GM12878 (cell line): ENCODE results near the gene SLC24A4. TPM values are rescaled to one million over a fixed set of nuclear protein-coding genes. Genes with fewer than 3 reads are reported as not detected.

Experiments used
- ATAC-seq: fragments of 200-7000 bp; cut with Tn5 transposase; 3 replicates; pipeline ENCODE4 v1.9.1; 2020; ENCODE audit warnings: mild to moderate bottlenecking, moderate library complexity
- BruUV-seq: library from RNA; stranded (reverse); fragments of 400-500 nt; replicated peaks from 2 replicates; lab custom pipeline; 2021; lab: Mats Ljungman, UMichigan
- CTCF ChIA-PET: fragments of 300-600 bp; sonication (Branson Sonifier 250); formaldehyde crosslinking; extraction: SDS; loops from one replicate; lab custom pipeline; 2021; ENCODE audit warnings: inconsistent platforms; lab: Yijun Ruan, JAX
- POLR2A ChIA-PET: fragments of 350-600 bp; formaldehyde crosslinking; extraction: SDS; loops from one replicate; lab custom pipeline; 2021; ENCODE audit warnings: inconsistent platforms; lab: Charles Lee
- RAD21 ChIA-PET: fragments of 300-600 bp; sonication (Branson Sonifier 250); formaldehyde crosslinking; loops from one replicate; lab custom pipeline; 2023; ENCODE audit warnings: antibody characterized with exemption; ENCODE audit not compliant: unreplicated experiment; lab: Charles Lee
- SMC1A ChIA-PET: fragments of 300-600 bp; sonication (Branson Sonifier 250); formaldehyde crosslinking; loops from one replicate; lab custom pipeline; 2023; ENCODE audit not compliant: unreplicated experiment, uncharacterized antibody; lab: Charles Lee
- DNase-seq: peaks from one replicate; pipeline ENCODE4 v3.0.0-alpha.2; 2011; ENCODE audit warnings: low read depth, low spot score
- FAIRE-seq: peaks from 3 replicates; lab custom pipeline; 2011; peaks lifted over from hg19 to GRCh38; lab: Jason Lieb, UNC
- H2AFZ ChIP-seq: 2 replicates; pipeline ENCODE4 v1.6.0; 2011; ENCODE audit warnings: low read depth, low read length, control low read depth; ENCODE audit not compliant: control insufficient read depth
- H3K27ac ChIP-seq: 2 replicates; pipeline ENCODE4 v1.5.1; 2011; ENCODE audit warnings: control low read depth; ENCODE audit not compliant: control insufficient read depth, insufficient read depth
- H3K27me3 ChIP-seq, 2 experiments: replicated peaks in 1 of 2; 2 replicates each; pipeline versions ENCODE4 v1.6.0 to v1.6.1; 2011; ENCODE audit warnings: low read length in 1 of 2; ENCODE audit not compliant: control insufficient read depth in 2 of 2, insufficient read depth in 2 of 2
- H3K36me3 ChIP-seq, 2 experiments: 2 replicates each; pipeline ENCODE4 v1.5.1; 2011; ENCODE audit warnings: low read length in 1 of 2; ENCODE audit not compliant: control insufficient read depth in 2 of 2, insufficient read depth in 2 of 2
- H3K4me1 ChIP-seq: 2 replicates; pipeline ENCODE4 v1.6.1; 2011; ENCODE audit warnings: mild to moderate bottlenecking, low read length, moderate library complexity, mixed read lengths; ENCODE audit not compliant: control insufficient read depth, insufficient read depth
- H3K4me2 ChIP-seq: 2 replicates; pipeline ENCODE4 v1.6.0; 2011; ENCODE audit warnings: control low read depth; ENCODE audit not compliant: control insufficient read depth, insufficient read depth
- H3K4me3 ChIP-seq: fragments of 200-600 bp; sonication (generic); 2 replicates; pipeline ENCODE4 v1.5.1; 2016
- H3K79me2 ChIP-seq: 2 replicates; pipeline ENCODE4 v1.6.0; 2011; ENCODE audit warnings: low read length; ENCODE audit not compliant: control insufficient read depth, insufficient read depth
- H3K9ac ChIP-seq: 2 replicates; pipeline ENCODE4 v1.8.0; 2011; ENCODE audit warnings: low read length, control low read depth, mixed read lengths; ENCODE audit not compliant: control insufficient read depth, insufficient read depth
- H3K9me3 ChIP-seq: replicated peaks from 3 replicates; pipeline ENCODE4 v1.5.1; 2011; ENCODE audit warnings: mild to moderate bottlenecking, low read length; ENCODE audit not compliant: control insufficient read depth, insufficient read depth
- H4K20me1 ChIP-seq: 2 replicates; pipeline ENCODE4 v1.6.0; 2011; ENCODE audit not compliant: control insufficient read depth, insufficient read depth
- ESRRA ChIP-seq: IDR thresholded peaks from 2 replicates; pipeline ENCODE4 v1.6.1; 2012; ENCODE audit warnings: mild to moderate bottlenecking, low read length, improper control_type of control experiment
- HDAC6 ChIP-seq: fragments of 200-600 bp; sonication (generic); IDR thresholded peaks from one replicate; pipeline ENCODE4 v1.8.0; 2017; ENCODE audit warnings: antibody characterized with exemption; ENCODE audit not compliant: unreplicated experiment
- IKZF1 ChIP-seq: fragments of 450-650 bp; conservative IDR thresholded peaks from 2 replicates; pipeline ENCODE4 v1.6.1; 2017; ENCODE audit warnings: antibody characterized with exemption, mild to moderate bottlenecking
- KLF5 ChIP-seq: fragments of 450-650 bp; IDR thresholded peaks from 2 replicates; pipeline ENCODE4 v1.6.1; 2014; ENCODE audit warnings: mild to moderate bottlenecking; ENCODE audit not compliant: partially characterized antibody
- LARP7 ChIP-seq: fragments of 450-650 bp; IDR thresholded peaks from 2 replicates; pipeline ENCODE4 v1.6.1; 2017; ENCODE audit warnings: mild to moderate bottlenecking
- RFX5 ChIP-seq: IDR thresholded peaks from 2 replicates; pipeline ENCODE4 v1.6.1; 2011; ENCODE audit warnings: low read depth, low read length, improper control_type of control experiment
- SMARCA5 ChIP-seq: fragments of 450-650 bp; IDR thresholded peaks from 2 replicates; pipeline ENCODE4 v1.6.1; 2017; ENCODE audit warnings: mild to moderate bottlenecking
- SREBF2 ChIP-seq: IDR thresholded peaks from 2 replicates; pipeline ENCODE4 v1.6.1; 2012; ENCODE audit warnings: mild to moderate bottlenecking, low read length
- TCF3 ChIP-seq: IDR thresholded peaks from 2 replicates; pipeline ENCODE4 v1.6.1; 2012; ENCODE audit warnings: low read depth, mild to moderate bottlenecking, low read length, borderline replicate concordance; ENCODE audit not compliant: insufficient read depth
- ZNF217 ChIP-seq: fragments of 450-650 bp; IDR thresholded peaks from 2 replicates; pipeline ENCODE4 v1.6.1; 2017; ENCODE audit warnings: antibody characterized with exemption, mild to moderate bottlenecking
- ZSCAN29 ChIP-seq: fragments of 450-650 bp; IDR thresholded peaks from 2 replicates; pipeline ENCODE4 v1.6.1; 2017; ENCODE audit warnings: mild to moderate bottlenecking, moderate library complexity
- WGBS: methylation state at CpG from one replicate; pipeline ENCODE4 v1.1.6; 2016; ENCODE audit warnings: low lambda C conversion rate; ENCODE audit not compliant: insufficient replicate concordance, insufficient coverage; ENCODE audit errors: missing lambda C conversion rate; 5-methylcytosine and 5-hydroxymethylcytosine counted together
- in situ Hi-C: fragments of 300-500 bp; cut with MboI; formaldehyde crosslinking; loops from 9 replicates; pipeline ENCODE4 v1.14.3; 2018; ENCODE audit warnings: mixed read lengths
- intact Hi-C: fragments of 100-400 bp; cut with micrococcal nuclease; formaldehyde crosslinking; loops from one replicate; pipeline ENCODE4 v1.14.2; 2022; ENCODE audit not compliant: unreplicated experiment
- polyA plus RNA-seq, 11 experiments: library from polyadenylated mRNA; depleted of rRNA in 4 of 11; unstranded in 6 of 11; stranded (reverse) in 5 of 11; fragments of >200 nt; fragmentation: Nextera tagmentation in 4 of 11; fragmentation: Illumina TruSeq in 1 of 11; extraction: Ambion mirVana in 4 of 11; extraction: Trizol in 1 of 11; gene quantifications; 1 replicate in 1 of 11; 2 replicates in 10 of 11; pipeline versions ENCODE4 v1.2.1 to v1.2.3, GENCODE V29; 2011 to 2016; ENCODE audit warnings: inconsistent platforms in 2 of 11, missing spikeins in 2 of 11, low read depth in 1 of 11
- total RNA-seq, 4 experiments: library from RNA; depleted of rRNA in 3 of 4; stranded (reverse); fragments of >200 nt in 3 of 4; fragmentation: Illumina TruSeq in 1 of 4; extraction: Trizol in 1 of 4; gene quantifications; 2 replicates each; pipeline versions ENCODE4 v1.2.1 to v1.2.3, GENCODE V29; 2013 to 2021
- TF ChIP-seq, protein P1 (sequence below): fragments of 450-650 bp; IDR thresholded peaks from 2 replicates; pipeline ENCODE4 v1.6.1; 2017; ENCODE audit warnings: mild to moderate bottlenecking, moderate library complexity
- TF ChIP-seq, protein P2 (sequence below): fragments of 450-650 bp; conservative IDR thresholded peaks from 2 replicates; pipeline ENCODE4 v1.6.1; 2017; ENCODE audit warnings: mild to moderate bottlenecking, moderate library complexity
- TF ChIP-seq, protein P3 (sequence below): IDR thresholded peaks from 2 replicates; pipeline ENCODE4 v1.6.1; 2011; ENCODE audit warnings: low read depth, low read length, improper control_type of control experiment, borderline replicate concordance

SLC24A4 gene
- total and polyA plus RNA-seq, 10 of the 15 experiments (the other 5 are each of a cell fraction or from before 2014, with no cell fraction given): under 0.01 to 0.46 (median 0.04) TPM; not detected in 5

DNA sequence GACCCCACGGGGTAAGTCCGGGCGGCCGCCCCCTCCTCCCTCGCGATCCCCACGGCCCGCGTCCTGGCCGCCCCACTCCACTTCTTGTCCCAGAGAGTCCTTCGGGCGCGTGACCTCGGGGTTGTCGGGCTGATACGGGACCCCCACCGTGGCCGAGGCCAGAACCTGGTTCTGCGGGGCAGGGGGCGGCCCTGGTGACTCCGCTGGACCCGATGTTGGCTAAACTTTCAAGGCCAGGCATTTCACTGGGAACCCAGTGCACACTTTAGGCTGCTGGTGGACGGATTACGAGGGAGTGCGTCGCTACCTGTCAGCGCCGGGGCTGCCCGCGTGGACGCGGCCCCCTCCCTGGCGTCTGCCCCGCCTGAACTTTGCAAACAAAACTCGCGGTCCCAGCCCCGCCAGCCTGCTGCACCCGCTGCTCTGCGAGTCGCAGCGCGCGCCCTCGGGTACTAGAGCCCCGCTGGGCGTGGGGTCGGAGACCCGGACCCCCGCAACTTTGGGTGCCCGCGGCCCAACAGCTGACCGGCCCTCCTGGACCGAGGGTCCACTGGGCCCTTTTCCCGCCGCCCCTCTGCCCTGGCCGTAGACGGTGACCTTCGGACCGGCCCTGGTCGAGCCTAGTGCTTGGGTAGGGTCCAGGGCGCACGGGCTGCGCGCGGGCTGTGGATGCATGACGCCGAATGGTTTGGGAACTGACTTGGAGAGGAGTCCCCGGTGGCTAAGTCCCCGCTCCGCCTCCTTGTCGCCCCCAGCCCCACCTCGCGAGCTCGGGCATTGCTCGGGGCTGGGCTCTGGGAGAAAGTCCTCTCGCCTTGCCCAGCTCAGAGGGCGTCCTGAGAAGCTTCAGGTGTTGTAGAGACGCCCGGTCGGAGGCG lies 191.2 kb downstream of the SLC24A4 start:
- TF ChIP-seq, protein P1, sequence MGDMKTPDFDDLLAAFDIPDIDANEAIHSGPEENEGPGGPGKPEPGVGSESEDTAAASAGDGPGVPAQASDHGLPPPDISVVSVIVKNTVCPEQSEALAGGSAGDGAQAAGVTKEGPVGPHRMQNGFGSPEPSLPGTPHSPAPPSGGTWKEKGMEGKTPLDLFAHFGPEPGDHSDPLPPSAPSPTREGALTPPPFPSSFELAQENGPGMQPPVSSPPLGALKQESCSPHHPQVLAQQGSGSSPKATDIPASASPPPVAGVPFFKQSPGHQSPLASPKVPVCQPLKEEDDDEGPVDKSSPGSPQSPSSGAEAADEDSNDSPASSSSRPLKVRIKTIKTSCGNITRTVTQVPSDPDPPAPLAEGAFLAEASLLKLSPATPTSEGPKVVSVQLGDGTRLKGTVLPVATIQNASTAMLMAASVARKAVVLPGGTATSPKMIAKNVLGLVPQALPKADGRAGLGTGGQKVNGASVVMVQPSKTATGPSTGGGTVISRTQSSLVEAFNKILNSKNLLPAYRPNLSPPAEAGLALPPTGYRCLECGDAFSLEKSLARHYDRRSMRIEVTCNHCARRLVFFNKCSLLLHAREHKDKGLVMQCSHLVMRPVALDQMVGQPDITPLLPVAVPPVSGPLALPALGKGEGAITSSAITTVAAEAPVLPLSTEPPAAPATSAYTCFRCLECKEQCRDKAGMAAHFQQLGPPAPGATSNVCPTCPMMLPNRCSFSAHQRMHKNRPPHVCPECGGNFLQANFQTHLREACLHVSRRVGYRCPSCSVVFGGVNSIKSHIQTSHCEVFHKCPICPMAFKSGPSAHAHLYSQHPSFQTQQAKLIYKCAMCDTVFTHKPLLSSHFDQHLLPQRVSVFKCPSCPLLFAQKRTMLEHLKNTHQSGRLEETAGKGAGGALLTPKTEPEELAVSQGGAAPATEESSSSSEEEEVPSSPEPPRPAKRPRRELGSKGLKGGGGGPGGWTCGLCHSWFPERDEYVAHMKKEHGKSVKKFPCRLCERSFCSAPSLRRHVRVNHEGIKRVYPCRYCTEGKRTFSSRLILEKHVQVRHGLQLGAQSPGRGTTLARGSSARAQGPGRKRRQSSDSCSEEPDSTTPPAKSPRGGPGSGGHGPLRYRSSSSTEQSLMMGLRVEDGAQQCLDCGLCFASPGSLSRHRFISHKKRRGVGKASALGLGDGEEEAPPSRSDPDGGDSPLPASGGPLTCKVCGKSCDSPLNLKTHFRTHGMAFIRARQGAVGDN: 0 out of 2 replicates have a peak, but pooled peaks have one; percentile 2
- TF ChIP-seq IKZF1: peak; percentile 23; the same call in 1 of the 2 replicates
- TF ChIP-seq, protein P2, sequence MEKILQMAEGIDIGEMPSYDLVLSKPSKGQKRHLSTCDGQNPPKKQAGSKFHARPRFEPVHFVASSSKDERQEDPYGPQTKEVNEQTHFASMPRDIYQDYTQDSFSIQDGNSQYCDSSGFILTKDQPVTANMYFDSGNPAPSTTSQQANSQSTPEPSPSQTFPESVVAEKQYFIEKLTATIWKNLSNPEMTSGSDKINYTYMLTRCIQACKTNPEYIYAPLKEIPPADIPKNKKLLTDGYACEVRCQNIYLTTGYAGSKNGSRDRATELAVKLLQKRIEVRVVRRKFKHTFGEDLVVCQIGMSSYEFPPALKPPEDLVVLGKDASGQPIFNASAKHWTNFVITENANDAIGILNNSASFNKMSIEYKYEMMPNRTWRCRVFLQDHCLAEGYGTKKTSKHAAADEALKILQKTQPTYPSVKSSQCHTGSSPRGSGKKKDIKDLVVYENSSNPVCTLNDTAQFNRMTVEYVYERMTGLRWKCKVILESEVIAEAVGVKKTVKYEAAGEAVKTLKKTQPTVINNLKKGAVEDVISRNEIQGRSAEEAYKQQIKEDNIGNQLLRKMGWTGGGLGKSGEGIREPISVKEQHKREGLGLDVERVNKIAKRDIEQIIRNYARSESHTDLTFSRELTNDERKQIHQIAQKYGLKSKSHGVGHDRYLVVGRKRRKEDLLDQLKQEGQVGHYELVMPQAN: 0 out of 2 replicates have a peak, but pooled peaks have one; percentile 3
- TF ChIP-seq, protein P3, sequence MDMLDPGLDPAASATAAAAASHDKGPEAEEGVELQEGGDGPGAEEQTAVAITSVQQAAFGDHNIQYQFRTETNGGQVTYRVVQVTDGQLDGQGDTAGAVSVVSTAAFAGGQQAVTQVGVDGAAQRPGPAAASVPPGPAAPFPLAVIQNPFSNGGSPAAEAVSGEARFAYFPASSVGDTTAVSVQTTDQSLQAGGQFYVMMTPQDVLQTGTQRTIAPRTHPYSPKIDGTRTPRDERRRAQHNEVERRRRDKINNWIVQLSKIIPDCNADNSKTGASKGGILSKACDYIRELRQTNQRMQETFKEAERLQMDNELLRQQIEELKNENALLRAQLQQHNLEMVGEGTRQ: no peak
- TF ChIP-seq TCF3: no peak
- no peak for TF ChIP-seq ZNF217
- no peak for TF ChIP-seq SREBF2
- peak; percentile 98 for TF ChIP-seq ZSCAN29
- TF ChIP-seq HDAC6: peak; percentile 40
- TF ChIP-seq ESRRA: no peak
- TF ChIP-seq RFX5: no peak
- no peak for TF ChIP-seq KLF5
- TF ChIP-seq LARP7: peak; percentile 16
- no peak for TF ChIP-seq SMARCA5
- TF ChIP-seq, all 136 proteins: peak for 6
- ChIA-PET CTCF (interaction anchor here (0.9 to 1.4 kb wide), 3 partner anchors 55 to 172 kb away, joined by 3 to 4 read pairs (median 3); no protein-coding TSS in a partner anchor), RAD21 (interaction anchor here (0.9 to 1.3 kb wide), 2 partner anchors 63 to 154 kb away, joined by 3 to 10 read pairs; no protein-coding TSS in a partner anchor), POLR2A (interaction anchor here (0.6 to 1.5 kb wide), 5 partner anchors 19 to 143 kb away, joined by 3 to 6 read pairs (median 3); no protein-coding TSS in a partner anchor), SMC1A (interaction anchor here (0.9 to 3.3 kb wide), 4 partner anchors 33 to 168 kb away, joined by 3 to 18 read pairs (median 3); no protein-coding TSS in a partner anchor)
- Histone ChIP-seq H4K20me1 (no peaks in the 10 kb centered on the region), H3K36me3 (no peaks in the 10 kb centered on the region), H3K4me3 (peak overlapping the region; percentile 49), H3K79me2 (peaks cover 8% of the 10 kb centered on the region), H3K27ac (no peak overlapping the region), H2AFZ (peak overlapping the region; percentile 77), H3K4me1 (peaks cover 10% of the 10 kb centered on the region), H3K9me3 (no peaks in the 10 kb centered on the region), H3K27me3 (no peaks in the 10 kb centered on the region; a peak in 1 of 4 replicates), H3K9ac (peak overlapping the region; percentile 73), H3K4me2 (peak overlapping the region; percentile 43)
- BruUV-seq: no TSS peak
- no peak for DNase-seq
- ATAC-seq: peak; percentile 57
- WGBS: 29% methylated on average over 79 of the region's 81 CpGs
- in situ Hi-C loops (no loop called here), intact Hi-C loops (loop anchor here (5.0 kb wide), 1 partner anchor 73 kb away; no protein-coding TSS in a partner anchor)
- FAIRE-seq: no peak
